Activated naive CD8-positive, alpha-beta T cell treated with anti-CD3 and anti-CD28 coated beads, Interleukin-2, amount 10 ng/mL, durations not matched to agents 7 days and 5 days (primary cell): ENCODE results near the gene LMX1A. TPM values are rescaled to one million over a fixed set of nuclear protein-coding genes. Genes with fewer than 3 reads are reported as not detected.

Source experiments
- ATAC-seq: fragments of 150-1000 bp; cut with Tn5 transposase; one replicate; pipeline ENCODE4 v1.10.0; 2021; ENCODE audit warnings: low read depth, moderate library complexity
- POLR2A ChIA-PET: fragments of 350-600 bp; sonication (Branson Sonifier 250); formaldehyde crosslinking; loops from one replicate; lab custom pipeline; 2021; ENCODE audit warnings: antibody characterized with exemption; lab: Charles Lee
- DNase-seq: peaks from one replicate; pipeline ENCODE4 v3.0.0; 2021
- H3K27ac Mint-ChIP-seq: one replicate; pipeline ENCODE4 v1.8.0; 2022; ENCODE audit warnings: mild to moderate bottlenecking, mixed read lengths
- H3K27me3 Mint-ChIP-seq: one replicate; pipeline ENCODE4 v1.8.0; 2022; ENCODE audit warnings: mild to moderate bottlenecking, moderate library complexity, mixed read lengths
- H3K36me3 Mint-ChIP-seq: one replicate; pipeline ENCODE4 v1.8.0; 2021; ENCODE audit warnings: mild to moderate bottlenecking, mixed read lengths
- H3K4me1 Mint-ChIP-seq: one replicate; pipeline ENCODE4 v1.8.0; 2021; ENCODE audit warnings: mixed read lengths
- H3K4me3 Mint-ChIP-seq: one replicate; pipeline ENCODE4 v1.8.0; 2022; ENCODE audit warnings: mild to moderate bottlenecking, moderate library complexity, mixed read lengths
- H3K9me3 Mint-ChIP-seq: one replicate; pipeline ENCODE4 v1.8.0; 2021; ENCODE audit warnings: mixed read lengths
- total RNA-seq, 2 experiments: library from RNA; stranded (reverse); gene quantifications; one replicate each; pipeline ENCODE4 v1.2.3, GENCODE V29; 2021

The LMX1A gene
- total RNA-seq, 2 experiments from 2014 or later: not detected

DNA sequence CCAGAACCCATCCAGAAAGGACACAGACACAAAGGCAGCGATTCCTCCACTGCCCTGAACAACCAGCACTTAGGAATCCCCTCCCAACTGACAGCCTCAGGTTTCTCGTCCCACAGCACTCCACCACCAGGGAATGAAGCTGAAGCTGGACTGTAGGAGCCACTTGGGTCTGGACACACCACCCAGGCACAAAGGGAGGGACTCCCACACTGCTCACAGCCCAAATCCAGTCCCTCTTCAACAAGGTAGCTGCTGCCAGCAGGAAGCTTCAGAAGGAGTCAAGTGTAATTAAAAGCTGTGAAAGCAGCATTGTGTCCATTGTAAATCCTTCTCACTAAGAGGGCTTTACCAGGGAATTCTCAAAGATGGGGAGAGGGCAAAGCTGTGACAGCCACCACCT, 29.0 kb downstream of the LMX1A start:
- DNase-seq (no peak), ATAC-seq (no peak)
- H3K9me3 Mint-ChIP-seq: no peaks in the 10 kb centered on the region
- no peaks in the 10 kb centered on the region for H3K4me1 Mint-ChIP-seq
- peaks cover 10% of the 10 kb centered on the region for H3K27me3 Mint-ChIP-seq
- H3K4me3 Mint-ChIP-seq: no peak overlapping the region
- H3K36me3 Mint-ChIP-seq: no peaks in the 10 kb centered on the region
- POLR2A ChIA-PET: no interaction called here
- no peak overlapping the region for H3K27ac Mint-ChIP-seq

- H3K27me3 Mint-ChIP-seq: peaks cover 6% of the 10 kb centered on the region
- H3K27ac Mint-ChIP-seq: no peak overlapping the region
- ATAC-seq: no peak
- no peak overlapping the region for H3K4me3 Mint-ChIP-seq
- no peaks in the 10 kb centered on the region for H3K36me3 Mint-ChIP-seq
- POLR2A ChIA-PET: no interaction called here
- no peak for DNase-seq
- H3K9me3 Mint-ChIP-seq: no peaks in the 10 kb centered on the region
- H3K4me1 Mint-ChIP-seq: no peaks in the 10 kb centered on the region
Measured at GRCh38 chr1:165325460-165326203, 30.9 kb downstream of the LMX1A start.

DNA sequence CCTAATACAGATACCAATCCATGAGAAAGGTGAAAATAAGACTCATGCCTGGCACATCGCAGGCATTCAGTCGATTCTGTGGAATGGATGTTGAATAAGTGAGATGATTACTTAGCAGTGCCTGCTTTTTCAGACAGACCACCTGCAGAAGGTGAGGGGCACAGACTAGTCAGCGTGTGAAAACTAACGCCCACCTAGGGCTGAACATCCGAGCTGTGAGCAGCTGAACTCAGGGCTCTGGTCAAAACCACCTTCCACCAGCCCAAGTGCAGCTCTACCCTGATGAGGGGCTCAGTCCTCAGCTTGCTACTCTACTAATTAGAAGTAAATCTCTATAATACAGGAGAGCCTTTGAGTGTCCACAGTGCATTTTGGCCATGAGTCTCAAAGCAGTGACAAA, 32.5 kb downstream of the LMX1A start:
- no peak for ATAC-seq
- POLR2A ChIA-PET: no interaction called here
- no peaks in the 10 kb centered on the region for H3K9me3 Mint-ChIP-seq
- no peaks in the 10 kb centered on the region for H3K36me3 Mint-ChIP-seq
- peaks cover 6% of the 10 kb centered on the region for H3K27me3 Mint-ChIP-seq
- no peak for DNase-seq
- no peak overlapping the region for H3K4me3 Mint-ChIP-seq
- H3K4me1 Mint-ChIP-seq: no peaks in the 10 kb centered on the region
- no peak overlapping the region for H3K27ac Mint-ChIP-seq

- POLR2A ChIA-PET: no interaction called here
- ATAC-seq: no peak
- H3K27ac Mint-ChIP-seq: no peak overlapping the region
- H3K4me3 Mint-ChIP-seq: no peak overlapping the region
- no peaks in the 10 kb centered on the region for H3K9me3 Mint-ChIP-seq
- H3K4me1 Mint-ChIP-seq: no peaks in the 10 kb centered on the region
- no peaks in the 10 kb centered on the region for H3K36me3 Mint-ChIP-seq
- DNase-seq: no peak
- H3K27me3 Mint-ChIP-seq: peaks cover 7% of the 10 kb centered on the region
Measured at GRCh38 chr1:165317612-165318011, 38.9 kb downstream of the LMX1A start.

DNA sequence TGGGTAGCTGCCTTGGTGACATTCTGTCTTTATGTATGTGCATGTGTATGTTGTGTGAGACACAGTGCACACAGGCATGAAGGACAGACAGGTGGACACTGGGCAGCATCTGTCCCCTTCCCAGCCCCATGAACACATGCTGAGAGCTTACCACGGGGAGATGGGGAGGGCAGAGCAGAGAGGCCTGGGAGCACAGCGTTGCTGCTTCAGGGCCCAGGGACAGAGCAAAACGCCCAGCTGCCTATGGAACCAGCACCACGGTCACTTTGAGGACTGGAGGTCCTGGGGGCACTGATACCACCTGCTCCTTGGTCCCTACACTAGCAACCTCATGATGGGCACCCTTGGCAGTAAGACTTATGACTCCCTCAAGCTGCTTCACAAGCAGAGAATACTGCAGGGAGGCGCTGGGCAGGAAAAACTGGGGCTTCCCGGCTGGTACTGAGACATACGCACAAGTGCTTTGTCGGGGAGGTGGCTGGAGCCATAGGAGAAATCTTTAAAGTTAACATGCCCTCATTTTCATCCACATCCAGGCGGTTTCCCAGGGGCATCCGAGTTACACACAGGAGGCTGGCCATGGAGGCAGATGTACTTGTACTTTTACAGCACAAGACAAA, 40.3 kb downstream of the LMX1A start:
- ATAC-seq (no peak), DNase-seq (no peak)
- no peaks in the 10 kb centered on the region for H3K4me1 Mint-ChIP-seq
- no peaks in the 10 kb centered on the region for H3K9me3 Mint-ChIP-seq
- H3K36me3 Mint-ChIP-seq: no peaks in the 10 kb centered on the region
- POLR2A ChIA-PET: no interaction called here
- no peak overlapping the region for H3K4me3 Mint-ChIP-seq
- no peak overlapping the region for H3K27ac Mint-ChIP-seq
- H3K27me3 Mint-ChIP-seq: peaks cover 7% of the 10 kb centered on the region

DNA sequence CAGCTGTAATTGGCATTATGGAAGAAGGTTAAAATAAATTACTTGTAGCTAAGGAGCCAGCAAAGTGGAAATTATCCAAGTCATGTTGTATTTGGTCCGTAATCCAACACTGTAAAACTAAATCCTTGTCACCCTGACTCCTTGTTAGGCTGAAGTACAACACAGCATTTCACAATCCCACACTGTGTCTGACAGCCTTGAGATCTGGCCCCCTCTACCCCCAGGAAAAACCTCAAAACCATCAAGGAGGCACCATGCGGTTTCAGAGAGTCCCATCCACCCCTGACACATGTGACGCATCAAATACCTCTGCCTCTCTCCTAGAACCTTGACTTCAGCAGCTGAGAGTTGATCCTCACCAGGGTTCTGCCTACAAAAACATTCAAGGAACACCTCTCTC, 41.0 kb downstream of the LMX1A start:
- no peaks in the 10 kb centered on the region for H3K9me3 Mint-ChIP-seq
- no peaks in the 10 kb centered on the region for H3K4me1 Mint-ChIP-seq
- no peak overlapping the region for H3K27ac Mint-ChIP-seq
- no peaks in the 10 kb centered on the region for H3K36me3 Mint-ChIP-seq
- no peak for ATAC-seq
- POLR2A ChIA-PET: no interaction called here
- peaks cover 7% of the 10 kb centered on the region for H3K27me3 Mint-ChIP-seq
- DNase-seq: no peak
- H3K4me3 Mint-ChIP-seq: no peak overlapping the region

DNA sequence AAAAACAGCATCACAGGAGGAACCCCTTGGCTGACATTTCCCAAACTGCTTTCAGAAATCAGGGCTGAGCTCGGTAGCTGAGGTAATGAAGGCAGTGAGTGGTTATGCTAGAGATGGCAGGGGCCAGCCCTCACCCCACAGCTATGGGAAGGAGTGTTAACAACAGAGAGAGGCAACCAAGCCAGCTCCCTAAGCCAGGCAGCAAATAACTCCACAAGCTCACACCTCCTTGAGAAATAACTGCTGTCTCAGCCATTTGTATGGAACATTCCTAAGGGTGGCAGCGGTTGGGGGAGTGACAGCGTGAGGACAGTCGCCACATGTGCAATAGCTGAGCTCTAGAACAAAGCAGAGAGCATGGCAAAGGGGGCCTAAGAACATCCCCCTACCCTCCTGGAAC, 42.6 kb downstream of the LMX1A start:
- DNase-seq (no peak), ATAC-seq (no peak)
- Mint-ChIP-seq H3K27ac (no peak overlapping the region), H3K9me3 (no peaks in the 10 kb centered on the region), H3K36me3 (no peaks in the 10 kb centered on the region), H3K4me1 (no peaks in the 10 kb centered on the region), H3K27me3 (peaks cover 7% of the 10 kb centered on the region), H3K4me3 (no peak overlapping the region)
- POLR2A ChIA-PET: no interaction called here

DNA sequence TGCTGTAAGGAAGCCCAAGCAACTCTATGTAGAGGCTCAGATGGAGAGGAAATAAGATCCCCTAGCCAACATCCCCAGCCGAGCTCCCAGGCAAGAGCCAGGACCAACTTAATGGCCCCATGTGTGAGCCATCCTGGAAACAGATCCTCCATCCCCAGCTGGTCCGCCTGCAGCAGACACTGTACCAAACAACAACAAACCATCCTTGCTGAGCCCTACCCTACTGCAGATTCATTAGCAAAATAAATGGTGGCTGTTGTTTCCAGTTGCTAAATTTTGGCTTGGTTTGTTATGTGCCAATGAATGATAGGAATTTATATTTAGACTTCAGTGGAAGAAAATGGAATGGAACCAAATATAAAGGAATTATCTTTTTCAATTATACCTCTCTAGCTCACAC, 43.9 kb downstream of the LMX1A start:
- no peak overlapping the region for H3K27ac Mint-ChIP-seq
- no peak for ATAC-seq
- no peak overlapping the region for H3K4me3 Mint-ChIP-seq

DNA sequence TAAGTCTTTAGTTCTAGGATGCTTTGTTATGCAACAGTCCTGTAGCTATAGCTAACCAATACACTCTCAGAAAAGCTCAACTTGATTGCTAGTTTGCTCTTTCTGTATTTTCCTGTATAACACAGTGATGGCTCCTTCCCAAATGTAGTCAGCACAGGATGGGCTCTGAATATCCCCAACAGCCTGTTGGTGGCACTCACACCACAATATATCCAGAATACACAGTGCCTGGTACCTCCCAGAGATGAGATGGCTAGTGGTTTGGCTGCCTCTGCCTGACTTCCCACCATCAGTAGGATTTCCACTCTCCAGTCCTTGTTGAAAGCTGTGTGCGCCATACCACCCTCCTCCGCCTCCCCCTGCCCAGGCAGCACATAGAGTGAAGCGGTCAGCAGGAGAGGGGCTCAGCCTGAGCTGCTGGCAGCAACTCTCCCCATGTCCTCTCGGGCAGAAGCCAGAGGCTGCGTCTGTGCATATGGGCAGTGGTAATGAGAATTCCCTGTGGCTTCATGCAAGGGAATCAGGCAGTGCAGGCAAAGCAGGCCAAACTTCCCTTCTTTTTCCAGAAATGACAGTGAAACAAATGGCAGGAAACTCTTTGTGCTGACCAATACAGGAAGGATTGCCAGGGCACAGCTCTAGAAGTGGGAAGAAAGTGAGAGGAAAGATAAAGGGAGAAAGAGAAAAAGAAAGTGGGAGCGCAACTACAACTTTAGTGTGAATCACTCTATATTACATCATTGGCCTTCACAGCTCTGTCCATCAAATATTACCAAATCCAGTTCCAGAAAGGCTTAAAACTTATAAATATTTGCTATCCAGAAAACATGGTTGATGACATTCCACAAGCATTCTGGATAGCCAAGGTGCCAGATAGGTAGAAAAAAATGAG, 49.7 kb downstream of the LMX1A start:
- ATAC-seq (no peak), DNase-seq (no peak)
- H3K4me1 Mint-ChIP-seq: no peaks in the 10 kb centered on the region
- POLR2A ChIA-PET: no interaction called here
- H3K36me3 Mint-ChIP-seq: no peaks in the 10 kb centered on the region
- no peaks in the 10 kb centered on the region for H3K9me3 Mint-ChIP-seq
- no peak overlapping the region for H3K4me3 Mint-ChIP-seq
- H3K27ac Mint-ChIP-seq: no peak overlapping the region
- H3K27me3 Mint-ChIP-seq: peaks cover 2% of the 10 kb centered on the region

More for the DNA sequence above, 43.9 kb downstream of the LMX1A start:
- no peaks in the 10 kb centered on the region for H3K36me3 Mint-ChIP-seq
- no peak for DNase-seq
- POLR2A ChIA-PET: no interaction called here
- H3K4me1 Mint-ChIP-seq: no peaks in the 10 kb centered on the region
- H3K27me3 Mint-ChIP-seq: peaks cover 7% of the 10 kb centered on the region
- no peaks in the 10 kb centered on the region for H3K9me3 Mint-ChIP-seq

- Mint-ChIP-seq H3K36me3 (no peaks in the 10 kb centered on the region), H3K9me3 (no peaks in the 10 kb centered on the region), H3K4me1 (no peaks in the 10 kb centered on the region), H3K27me3 (peaks cover 5% of the 10 kb centered on the region), H3K27ac (no peak overlapping the region), H3K4me3 (no peak overlapping the region)
- ATAC-seq (no peak), DNase-seq (no peak)
- POLR2A ChIA-PET: no interaction called here
Measured at GRCh38 chr1:165303386-165303785, 53.1 kb downstream of the LMX1A start.

GRCh38 chr1:165300400-165300903, 56.1 kb downstream of the LMX1A start:
- Mint-ChIP-seq H3K36me3 (no peaks in the 10 kb centered on the region), H3K4me1 (no peaks in the 10 kb centered on the region), H3K27ac (no peak overlapping the region), H3K27me3 (peaks cover 5% of the 10 kb centered on the region), H3K9me3 (no peaks in the 10 kb centered on the region), H3K4me3 (no peak overlapping the region)
- POLR2A ChIA-PET: no interaction called here
- no peak for DNase-seq
- ATAC-seq: no peak

- POLR2A ChIA-PET: no interaction called here
- H3K27me3 Mint-ChIP-seq: peaks cover 5% of the 10 kb centered on the region
Measured at GRCh38 chr1:165298203-165298820, 58.2 kb downstream of the LMX1A start.

DNA sequence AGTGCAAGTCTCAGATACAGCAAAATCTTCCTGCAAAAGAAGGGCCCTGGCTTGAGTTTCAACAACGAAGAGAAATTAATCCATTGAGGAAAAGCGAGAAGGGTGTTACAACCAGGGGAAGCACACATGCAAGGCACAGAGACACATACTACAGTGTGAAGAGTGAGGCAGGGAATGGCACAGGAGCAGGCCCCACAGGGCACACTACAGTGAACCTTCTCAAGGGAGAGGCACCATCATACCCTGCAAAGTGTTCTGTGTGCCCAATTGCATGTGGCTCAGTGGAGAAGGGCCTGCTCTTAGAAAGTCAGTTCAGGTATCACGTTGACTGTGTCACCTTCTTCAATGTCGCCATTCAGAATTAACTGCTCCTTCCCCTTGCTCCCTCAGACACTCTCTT, 60.3 kb downstream of the LMX1A start:
- DNase-seq (no peak), ATAC-seq (no peak)
- Mint-ChIP-seq H3K27me3 (peaks cover 2% of the 10 kb centered on the region), H3K9me3 (no peaks in the 10 kb centered on the region), H3K4me3 (no peak overlapping the region), H3K36me3 (no peaks in the 10 kb centered on the region), H3K4me1 (no peaks in the 10 kb centered on the region), H3K27ac (no peak overlapping the region)
- POLR2A ChIA-PET: no interaction called here

More at GRCh38 chr1:165298203-165298820, 58.2 kb downstream of the LMX1A start:
- Mint-ChIP-seq H3K9me3 (no peaks in the 10 kb centered on the region), H3K27ac (no peak overlapping the region), H3K4me1 (no peaks in the 10 kb centered on the region), H3K36me3 (no peaks in the 10 kb centered on the region), H3K4me3 (no peak overlapping the region)
- ATAC-seq (no peak), DNase-seq (no peak)
